OCI-LY3 (cell line): ENCODE results near the gene CAP1.

Source experiments
- EZH2phosphoT487 ChIP-seq: fragments of 200-600 bp; shearing (Covaris generic); IDR thresholded peaks from 2 replicates; pipeline ENCODE4 v1.6.1; 2018; ENCODE audit warnings: antibody characterized with exemption, mixed run types, low read depth
- TF ChIP-seq, protein P1 (sequence below): fragments of 200-600, 300-600 bp; sonication (generic); IDR thresholded peaks from 2 replicates; pipeline ENCODE4 v1.5.1; 2014; ENCODE audit warnings: antibody characterized with exemption, low read length, low read depth

DNA sequence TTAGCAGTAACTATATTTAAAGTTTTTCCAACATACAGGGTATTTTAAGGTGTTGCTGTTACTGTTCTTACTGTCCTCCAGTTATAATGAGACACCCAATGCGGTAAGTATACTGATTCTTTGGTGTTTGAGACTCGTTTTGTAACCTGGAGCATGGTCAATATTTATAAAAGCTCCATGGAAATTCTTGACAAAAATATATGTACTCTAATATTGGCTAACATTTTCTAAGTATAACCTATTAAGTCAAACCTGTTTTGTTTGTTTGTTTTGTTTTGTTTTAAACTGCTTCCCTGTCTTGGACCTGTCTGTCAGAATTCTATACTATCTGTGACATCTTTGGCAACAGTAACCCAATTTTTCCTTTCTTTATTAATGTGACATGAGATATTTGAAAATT, 15.9 kb upstream of the CAP1 start:
- TF ChIP-seq, protein P1, sequence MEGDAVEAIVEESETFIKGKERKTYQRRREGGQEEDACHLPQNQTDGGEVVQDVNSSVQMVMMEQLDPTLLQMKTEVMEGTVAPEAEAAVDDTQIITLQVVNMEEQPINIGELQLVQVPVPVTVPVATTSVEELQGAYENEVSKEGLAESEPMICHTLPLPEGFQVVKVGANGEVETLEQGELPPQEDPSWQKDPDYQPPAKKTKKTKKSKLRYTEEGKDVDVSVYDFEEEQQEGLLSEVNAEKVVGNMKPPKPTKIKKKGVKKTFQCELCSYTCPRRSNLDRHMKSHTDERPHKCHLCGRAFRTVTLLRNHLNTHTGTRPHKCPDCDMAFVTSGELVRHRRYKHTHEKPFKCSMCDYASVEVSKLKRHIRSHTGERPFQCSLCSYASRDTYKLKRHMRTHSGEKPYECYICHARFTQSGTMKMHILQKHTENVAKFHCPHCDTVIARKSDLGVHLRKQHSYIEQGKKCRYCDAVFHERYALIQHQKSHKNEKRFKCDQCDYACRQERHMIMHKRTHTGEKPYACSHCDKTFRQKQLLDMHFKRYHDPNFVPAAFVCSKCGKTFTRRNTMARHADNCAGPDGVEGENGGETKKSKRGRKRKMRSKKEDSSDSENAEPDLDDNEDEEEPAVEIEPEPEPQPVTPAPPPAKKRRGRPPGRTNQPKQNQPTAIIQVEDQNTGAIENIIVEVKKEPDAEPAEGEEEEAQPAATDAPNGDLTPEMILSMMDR = no peak
- no peak for TF ChIP-seq EZH2phosphoT487
